Progenitor cell of endocrine pancreas (in vitro differentiated cells): ENCODE results near the gene DIP2A. TPM values are rescaled to one million over a fixed set of nuclear protein-coding genes. Genes with fewer than 3 reads are reported as not detected.

Experiments
- DNase-seq: peaks from one replicate; pipeline ENCODE4 v3.0.0; 2021; ENCODE audit warnings: low spot score; ENCODE audit not compliant: unreplicated experiment
- H3K27ac Mint-ChIP-seq: 2 replicates; pipeline ENCODE4 v1.8.0; 2021; ENCODE audit warnings: mild to moderate bottlenecking, moderate library complexity, mixed read lengths
- H3K27me3 Mint-ChIP-seq: 2 replicates; pipeline ENCODE4 v1.8.0; 2021; ENCODE audit warnings: mixed read lengths
- H3K36me3 Mint-ChIP-seq: 2 replicates; pipeline ENCODE4 v1.8.0; 2022; ENCODE audit warnings: mixed read lengths; ENCODE audit not compliant: insufficient read depth
- H3K4me1 Mint-ChIP-seq: 2 replicates; pipeline ENCODE4 v1.8.0; 2021; ENCODE audit warnings: low read depth, mixed read lengths
- H3K4me3 Mint-ChIP-seq: 2 replicates; pipeline ENCODE4 v1.8.0; 2021; ENCODE audit warnings: low read depth, mild to moderate bottlenecking, moderate library complexity, mixed read lengths
- H3K9me3 Mint-ChIP-seq: 2 replicates; pipeline ENCODE4 v1.8.0; 2021; ENCODE audit warnings: low read depth, mixed read lengths
- CTCF ChIP-seq: fragments of 200-600 bp; sonication (generic); IDR thresholded peaks from one replicate; pipeline ENCODE4 v1.5.0; 2021; ENCODE audit warnings: antibody characterized with exemption, mild to moderate bottlenecking; ENCODE audit not compliant: unreplicated experiment
- total RNA-seq: library from RNA; stranded (reverse); gene quantifications from 2 replicates; pipeline ENCODE4 v1.2.1, GENCODE V29; 2021

DIP2A gene
- total RNA-seq, 1 donor from 2014 or later, result 70.2 TPM

- H3K4me3 Mint-ChIP-seq, result no peak overlapping the region
- H3K36me3 Mint-ChIP-seq, result peaks cover 8% of the 10 kb centered on the region
- H3K9me3 Mint-ChIP-seq, result no peaks in the 10 kb centered on the region
- H3K27me3 Mint-ChIP-seq, result no peaks in the 10 kb centered on the region
- no peak for TF ChIP-seq CTCF
- no peak overlapping the region for H3K27ac Mint-ChIP-seq
- no peaks in the 10 kb centered on the region for H3K4me1 Mint-ChIP-seq
- DNase-seq, result no peak
Measured at GRCh38 chr21:46422636-46423241, 36.0 kb upstream of the DIP2A start.

- Mint-ChIP-seq H3K9me3 (no peaks in the 10 kb centered on the region), H3K27me3 (no peaks in the 10 kb centered on the region), H3K36me3 (peaks cover 6% of the 10 kb centered on the region), H3K4me3 (no peak overlapping the region), H3K27ac (no peak overlapping the region), H3K4me1 (no peaks in the 10 kb centered on the region)
- DNase-seq, result no peak
- no peak for TF ChIP-seq CTCF
Measured at GRCh38 chr21:46423546-46424038, 35.1 kb upstream of the DIP2A start.

GRCh38 chr21:46424039-46424591, 34.6 kb upstream of the DIP2A start:
- H3K27ac Mint-ChIP-seq, result no peak overlapping the region
- H3K4me3 Mint-ChIP-seq, result no peak overlapping the region
- peaks cover 4% of the 10 kb centered on the region for H3K36me3 Mint-ChIP-seq
- TF ChIP-seq CTCF, result no peak
- no peaks in the 10 kb centered on the region for H3K27me3 Mint-ChIP-seq
- H3K4me1 Mint-ChIP-seq, result no peaks in the 10 kb centered on the region
- no peaks in the 10 kb centered on the region for H3K9me3 Mint-ChIP-seq
- DNase-seq, result no peak

DNA sequence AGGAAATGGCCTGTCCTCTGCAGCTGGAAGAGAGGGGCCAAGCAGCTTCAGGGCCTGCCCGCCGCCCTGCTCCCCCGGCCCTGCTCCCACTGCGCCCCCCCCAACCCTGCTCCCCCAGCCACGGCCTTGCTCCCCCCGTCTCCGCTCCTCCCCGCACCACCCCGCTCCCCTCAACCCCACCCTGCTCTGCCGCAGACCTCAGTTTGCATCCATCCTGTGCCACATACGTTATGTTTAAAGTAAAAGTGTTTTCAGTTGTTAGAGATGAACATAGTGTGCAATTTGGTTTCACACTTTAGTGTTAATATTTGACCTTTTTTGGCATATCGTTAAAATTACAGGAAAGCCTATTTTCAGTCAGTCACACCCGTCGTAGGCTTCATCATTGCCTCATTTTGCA, 34.1 kb upstream of the DIP2A start:
- H3K4me3 Mint-ChIP-seq, result no peak overlapping the region
- DNase-seq, result no peak
- peaks cover 4% of the 10 kb centered on the region for H3K36me3 Mint-ChIP-seq
- TF ChIP-seq CTCF, result no peak
- H3K4me1 Mint-ChIP-seq, result no peaks in the 10 kb centered on the region
- no peaks in the 10 kb centered on the region for H3K27me3 Mint-ChIP-seq
- H3K9me3 Mint-ChIP-seq, result no peaks in the 10 kb centered on the region
- H3K27ac Mint-ChIP-seq, result peak overlapping the region; percentile 83

DNA sequence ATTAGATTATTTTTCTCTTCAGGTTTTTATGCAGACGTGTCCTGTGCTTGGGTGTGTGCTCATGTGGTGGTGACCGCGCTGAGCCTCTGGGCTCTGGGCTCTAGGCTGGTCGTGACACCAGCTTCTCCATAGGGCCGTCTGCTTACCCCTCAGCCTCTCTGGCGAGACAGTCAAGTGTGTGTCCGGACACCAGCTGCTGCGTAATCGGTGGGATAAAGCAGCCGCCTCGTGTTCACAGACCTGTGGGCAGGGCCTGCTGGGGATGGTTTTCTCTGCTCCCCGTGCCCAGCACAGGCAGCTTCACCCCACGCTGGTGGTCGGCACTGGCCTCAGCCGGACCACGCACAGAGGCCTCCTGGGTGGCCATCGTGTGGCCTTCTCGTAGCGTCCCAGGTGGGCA, 33.6 kb upstream of the DIP2A start:
- no peaks in the 10 kb centered on the region for H3K27me3 Mint-ChIP-seq
- no peak for DNase-seq
- H3K9me3 Mint-ChIP-seq, result no peaks in the 10 kb centered on the region
- H3K27ac Mint-ChIP-seq, result peak overlapping the region; percentile 83
- H3K4me3 Mint-ChIP-seq, result no peak overlapping the region
- no peaks in the 10 kb centered on the region for H3K4me1 Mint-ChIP-seq
- TF ChIP-seq CTCF, result no peak
- H3K36me3 Mint-ChIP-seq, result peaks cover 5% of the 10 kb centered on the region
